GM18499 (cell line): Measurements from ENCODE around the gene CAMKK2.

ENCODE experiments used
- ATAC-seq: cut with Tn5 transposase; IDR thresholded peaks from one replicate; pipeline ENCODE4 v1.9.1; 2021; ENCODE audit warnings: moderate number of reproducible peaks; ENCODE audit not compliant: insufficient read depth, unreplicated experiment

Gene CAMKK2

GRCh38 chr12:121252712-121253345 lies 43.7 kb downstream of the CAMKK2 start:
- ATAC-seq: no peak

- no peak for ATAC-seq
Observed at GRCh38 chr12:121251838-121252237, 44.7 kb downstream of the CAMKK2 start.

- ATAC-seq: no peak
Observed at GRCh38 chr12:121250359-121250758, 46.1 kb downstream of the CAMKK2 start.

- no peak for ATAC-seq
Observed at GRCh38 chr12:121248622-121249021, 47.9 kb downstream of the CAMKK2 start.

GRCh38 chr12:121246893-121247557 lies 49.5 kb downstream of the CAMKK2 start:
- no peak for ATAC-seq

DNA sequence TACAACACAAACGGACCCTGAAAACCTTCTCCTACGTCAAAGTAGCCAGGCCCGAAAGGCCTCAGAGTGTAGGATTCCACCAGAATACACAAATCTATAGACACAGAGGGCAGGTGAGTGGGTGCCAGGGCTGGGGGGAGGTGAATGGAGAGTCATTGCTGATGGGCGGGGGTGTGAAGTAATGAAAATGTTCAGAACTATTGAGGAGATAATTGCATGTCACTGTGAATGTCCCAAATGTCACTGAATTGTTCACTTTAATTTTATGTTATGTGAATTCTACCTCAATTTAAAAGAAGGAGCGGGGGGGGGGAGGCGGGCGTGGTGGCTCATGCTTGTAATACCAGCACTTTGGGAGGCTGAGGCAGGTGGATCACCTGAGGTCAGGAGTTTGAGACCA lies 50.6 kb downstream of the CAMKK2 start:
- no peak for ATAC-seq

DNA sequence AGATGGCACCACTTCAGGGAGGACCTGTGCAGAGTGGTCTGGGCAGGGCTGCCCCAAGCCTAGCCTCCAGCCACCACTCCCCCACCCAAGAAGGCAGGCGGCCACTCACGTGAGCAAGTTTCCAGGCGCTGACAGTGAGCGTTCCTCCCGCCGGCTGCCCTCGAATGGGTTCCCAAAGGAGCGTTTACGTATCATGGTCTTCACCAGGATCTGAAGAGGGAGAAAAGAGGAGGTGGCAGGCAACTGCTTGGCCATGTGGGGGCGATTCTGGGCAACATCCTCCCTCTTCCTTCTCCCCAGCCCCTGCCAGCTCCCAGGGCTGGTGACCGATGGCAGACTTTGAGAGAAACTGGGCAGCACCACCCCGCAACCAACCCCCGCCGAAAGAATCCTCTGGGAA lies 51.5 kb downstream of the CAMKK2 start:
- ATAC-seq: no peak

DNA sequence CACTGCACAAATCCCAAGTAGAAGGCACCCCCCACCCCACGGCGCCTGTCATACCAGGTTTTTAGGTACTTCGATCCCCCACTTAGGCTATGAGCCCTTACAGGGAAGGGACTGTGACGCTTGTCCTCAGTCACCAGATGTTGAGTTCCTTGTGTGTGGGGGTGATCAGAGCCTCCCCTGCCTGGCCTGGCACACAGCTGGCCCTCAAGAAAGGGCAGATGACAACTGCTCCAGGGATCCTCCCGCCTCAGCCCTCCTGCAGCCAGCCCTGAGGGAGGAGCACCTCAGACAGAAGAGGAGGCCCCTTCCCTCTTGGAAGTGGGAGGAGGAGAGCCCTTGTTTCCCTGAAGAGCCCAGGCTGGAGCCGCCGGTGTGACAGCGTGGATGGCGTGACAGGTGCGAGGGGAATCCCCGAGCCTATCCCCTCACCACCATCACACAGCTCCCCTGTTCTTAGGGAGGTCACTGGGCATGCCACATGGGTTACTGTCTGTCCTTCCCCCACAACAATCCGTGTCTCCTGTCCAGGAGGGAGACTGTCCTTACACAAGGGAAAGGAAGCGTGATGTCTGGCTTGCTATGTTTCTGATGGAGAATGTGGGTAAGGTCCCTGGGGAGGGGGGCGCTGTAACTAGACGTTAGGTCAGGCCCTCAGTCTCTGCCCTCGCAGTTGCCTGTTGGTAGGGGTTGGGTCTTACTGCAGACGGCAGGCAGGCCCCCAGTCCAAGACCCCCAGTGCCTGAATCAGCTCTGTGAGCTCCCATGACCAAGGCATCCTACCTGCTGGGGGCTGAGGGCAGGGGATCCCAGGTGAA lies 55.1 kb downstream of the CAMKK2 start:
- no peak for ATAC-seq

- no peak for ATAC-seq
Observed at GRCh38 chr12:121240484-121241101, 55.9 kb downstream of the CAMKK2 start.

DNA sequence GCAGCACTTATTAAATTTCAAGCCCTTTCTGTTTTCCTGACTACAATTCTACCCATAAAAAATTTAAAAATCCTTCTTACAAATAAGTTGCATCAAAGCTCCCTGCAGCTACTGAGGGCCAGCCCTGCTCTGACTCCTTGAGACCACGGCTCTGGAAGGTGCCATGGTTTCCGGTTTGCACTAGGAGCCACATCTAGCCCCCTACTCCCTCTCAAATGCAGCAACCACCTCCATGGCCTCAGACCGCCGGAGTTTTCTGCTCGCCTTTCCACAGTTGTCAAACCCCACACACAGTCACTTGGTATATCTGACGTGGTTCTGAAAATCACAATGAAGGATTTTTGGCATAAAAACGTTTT lies 56.5 kb downstream of the CAMKK2 start:
- no peak for ATAC-seq

GRCh38 chr12:121239351-121240061 lies 57.0 kb downstream of the CAMKK2 start:
- no peak for ATAC-seq

DNA sequence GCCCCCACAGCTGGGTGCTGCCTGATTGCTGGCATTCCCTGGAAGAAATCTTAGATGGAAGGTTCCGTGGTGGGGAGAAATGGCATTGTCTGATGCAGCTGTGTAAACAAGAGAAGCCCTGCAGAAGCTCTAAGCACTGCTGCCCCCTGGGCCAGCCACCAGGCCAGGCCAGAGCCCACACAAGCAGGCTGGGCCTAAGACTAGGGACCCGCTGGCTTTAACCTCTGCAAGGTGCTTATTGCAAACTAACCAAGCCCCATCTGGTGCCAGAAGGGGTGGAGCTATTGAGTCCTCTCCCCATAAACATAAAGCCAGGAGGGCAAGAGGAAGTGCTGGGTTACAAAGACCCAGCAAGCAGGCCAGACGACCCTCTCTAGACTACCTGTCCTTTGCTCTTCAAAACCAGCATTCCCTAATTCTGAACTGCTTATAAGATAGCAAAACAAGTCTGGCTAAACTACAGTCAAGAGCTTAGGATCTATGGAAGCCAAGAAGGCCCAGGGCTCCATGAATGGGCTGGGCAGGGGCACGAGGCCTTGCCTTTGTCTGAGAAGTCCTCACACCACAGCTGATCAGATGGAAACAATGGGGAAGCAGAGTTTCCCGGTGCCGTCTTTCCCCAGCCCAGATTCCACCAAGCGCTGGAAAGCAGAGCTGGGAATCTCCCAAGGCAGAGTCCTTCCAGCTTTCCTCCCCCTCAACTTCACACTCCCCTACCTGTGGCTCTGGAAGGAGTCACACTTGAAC lies 57.7 kb downstream of the CAMKK2 start:
- no peak for ATAC-seq

- no peak for ATAC-seq
Observed at GRCh38 chr12:121238086-121238485, 58.4 kb downstream of the CAMKK2 start.

GRCh38 chr12:121237415-121237814 lies 59.1 kb downstream of the CAMKK2 start:
- ATAC-seq: no peak

DNA sequence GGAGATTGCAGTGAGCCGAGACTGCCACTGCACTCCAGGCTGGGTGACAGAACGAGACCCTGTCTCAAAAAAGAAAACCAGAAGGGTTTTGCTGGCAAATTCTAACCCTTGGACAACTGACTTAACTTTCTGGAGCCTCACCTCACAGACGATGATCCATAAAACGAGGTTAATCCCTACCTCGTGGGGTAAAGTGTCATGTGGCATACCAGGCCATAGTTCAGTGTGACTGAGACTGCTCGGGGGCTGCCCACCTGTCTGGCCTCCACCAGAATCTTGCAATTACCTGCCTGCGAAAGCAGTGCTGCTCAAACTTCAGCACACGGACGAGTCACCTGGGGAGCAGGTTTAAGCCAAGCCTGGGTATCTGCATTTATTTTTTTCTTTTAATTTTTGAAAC lies 59.7 kb downstream of the CAMKK2 start:
- no peak for ATAC-seq

- no peak for ATAC-seq
Observed at GRCh38 chr12:121233628-121234020, 62.9 kb downstream of the CAMKK2 start.

GRCh38 chr12:121232977-121233627 lies 63.4 kb downstream of the CAMKK2 start:
- no peak for ATAC-seq

DNA sequence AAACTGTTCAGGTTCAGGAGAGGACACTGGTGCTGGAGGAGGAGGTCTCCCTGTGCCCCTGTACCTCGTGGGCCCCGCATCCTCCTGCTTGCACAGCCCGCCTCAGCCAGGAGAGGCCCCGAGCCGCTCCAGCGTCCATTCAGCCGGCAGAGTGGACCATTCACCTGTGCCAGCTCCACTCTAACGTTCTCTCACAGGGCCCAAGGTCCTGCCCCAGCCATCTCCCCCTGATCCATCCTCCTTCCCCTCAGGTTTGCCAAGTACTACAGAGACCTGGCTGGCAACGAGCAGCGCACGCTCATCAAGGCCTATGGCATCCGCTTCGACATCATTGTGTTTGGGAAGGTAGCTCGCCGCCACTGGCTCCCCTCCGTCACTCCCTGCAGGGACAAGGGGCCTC lies 64.3 kb downstream of the CAMKK2 start:
- ATAC-seq: no peak

GRCh38 chr12:121230538-121230907 lies 66.0 kb downstream of the CAMKK2 start:
- no peak for ATAC-seq
